Prostate gland (tissue), 2 donors: ENCODE data around the gene AGAP9. TPM values are rescaled to one million over a fixed set of nuclear protein-coding genes. Genes with fewer than 3 reads are reported as not detected.
A peak's percentile ranks its signal among the peaks of the same experiment; 100 is the strongest.
"Not testable (repeated sequence)": the region's sequence is repeated elsewhere in the genome, so short reads cannot be mapped to it uniquely, and the experiment has no call there.

Experiments
- DNase-seq: peaks from one replicate; pipeline ENCODE4 v3.0.0-alpha.2; 2019; ENCODE audit warnings: low spot score
- H3K27ac ChIP-seq, 2 donors: fragments of 200-600 bp; sonication (generic); 2 replicates each; pipeline ENCODE4 v1.5.1; 2017 to 2019
- H3K27me3 ChIP-seq: fragments of 200-600 bp; sonication (generic); replicated peaks from 2 replicates; pipeline ENCODE4 v1.5.1; 2019; ENCODE audit not compliant: insufficient read depth
- H3K36me3 ChIP-seq, 2 donors: fragments of 200-600 bp; sonication (generic); 1 replicate in 1 of 2; 2 replicates in 1 of 2; pipeline versions ENCODE4 v1.5.1 to v1.8.1; 2017 to 2019
- H3K4me1 ChIP-seq: fragments of 200-600 bp; sonication (generic); replicated peaks from 2 replicates; pipeline ENCODE4 v1.5.1; 2019
- H3K4me3 ChIP-seq, 2 donors: fragments of 200-600 bp; sonication (generic); 2 replicates each; pipeline ENCODE4 v1.5.1; 2017 to 2019
- H3K9me3 ChIP-seq: fragments of 200-600 bp; sonication (generic); 2 replicates; pipeline ENCODE4 v1.5.1; 2017
- POLR2A ChIP-seq: fragments of 450-650 bp; IDR thresholded peaks from one replicate; pipeline ENCODE4 v1.6.1; 2016; ENCODE audit warnings: antibody characterized with exemption, mild to moderate bottlenecking
- POLR2AphosphoS5 ChIP-seq: sonication (generic); formaldehyde crosslinking; IDR thresholded peaks from one replicate; pipeline ENCODE4 v1.6.1; 2017; ENCODE audit warnings: antibody characterized with exemption
- WGBS: methylation state at CpG from one replicate; pipeline ENCODE4 v1.1.5; 2018; 5-methylcytosine and 5-hydroxymethylcytosine counted together
- intact Hi-C: fragments of 100-400 bp; cut with DNase I; formaldehyde crosslinking; loops from one replicate; pipeline ENCODE4 v1.14.2; 2022
- total RNA-seq, 2 donors: library from RNA; depleted of rRNA; stranded (reverse); fragments of >200 nt; gene quantifications; one replicate each; pipeline ENCODE4 v1.1.0, GENCODE V29; 2016
- TF ChIP-seq, protein P1 (sequence below), 4 experiments: fragments of 200-600 bp in 2 of 4; fragments of 450-650 bp in 2 of 4; sonication (generic) in 2 of 4; IDR thresholded peaks; 1 replicate in 3 of 4; 2 replicates in 1 of 4; pipeline ENCODE4 v1.5.1; 2016 to 2019; ENCODE audit warnings: antibody characterized with exemption in 4 of 4, mild to moderate bottlenecking in 2 of 4, moderate library complexity in 2 of 4

The AGAP9 gene
- total RNA-seq, 2 donors from 2014 or later = 6.8 to 9.5 TPM

DNA sequence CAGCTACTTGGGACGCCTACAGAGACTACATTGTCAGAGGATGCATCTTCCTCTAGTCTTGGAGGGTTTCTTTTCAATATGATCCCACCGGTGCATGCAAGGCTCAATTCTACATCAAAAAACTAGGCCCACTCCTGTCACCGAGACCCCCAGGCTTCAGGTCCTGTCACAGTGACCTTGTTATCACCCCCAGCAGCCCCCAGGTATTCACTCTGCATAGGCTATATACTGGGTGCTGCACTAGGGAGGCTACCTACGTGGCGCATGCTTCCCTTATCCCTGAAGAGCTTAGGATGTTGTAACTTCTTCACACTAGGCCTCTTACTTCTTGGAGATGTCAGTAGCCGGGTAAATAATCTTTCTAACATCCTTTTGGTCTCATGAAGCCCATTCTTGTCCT is 31.1 kb upstream of the AGAP9 start:
- H3K27me3 ChIP-seq, H3K36me3 ChIP-seq, H3K4me3 ChIP-seq, H3K9me3 ChIP-seq, H3K27ac ChIP-seq, H3K4me1 ChIP-seq, DNase-seq, intact Hi-C loops: not testable (repeated sequence)
- WGBS = 75% methylated on average over 3 of the region's 6 CpGs

DNA sequence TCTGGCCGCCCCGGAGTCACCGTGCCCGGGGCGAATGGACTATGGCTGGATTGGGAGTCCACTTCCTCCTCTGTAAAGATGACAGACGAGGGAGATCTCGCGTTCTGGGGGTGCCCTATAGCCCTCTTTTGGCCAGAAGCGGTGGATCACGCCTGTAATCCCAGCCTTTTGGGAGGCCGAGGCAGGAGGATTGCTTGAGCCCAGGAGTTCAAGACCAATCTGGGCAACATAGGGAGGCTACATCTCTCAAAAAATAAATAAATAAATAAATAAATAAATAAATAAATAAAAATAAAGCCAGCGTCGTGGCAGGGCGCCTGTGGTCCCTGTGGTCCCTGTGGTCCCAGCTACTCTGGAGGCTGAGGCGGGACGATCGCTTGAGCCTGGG is 30.4 kb upstream of the AGAP9 start:
- intact Hi-C loops, H3K9me3 ChIP-seq, H3K36me3 ChIP-seq, H3K4me1 ChIP-seq, DNase-seq, H3K27me3 ChIP-seq: not testable (repeated sequence)
- 14% methylated on average over 8 of the region's 17 CpGs for WGBS
- Histone ChIP-seq H3K4me3 (peak overlapping the region; percentile 58 to 72), H3K27ac (peak overlapping the region; percentile 62 to 75)

DNA sequence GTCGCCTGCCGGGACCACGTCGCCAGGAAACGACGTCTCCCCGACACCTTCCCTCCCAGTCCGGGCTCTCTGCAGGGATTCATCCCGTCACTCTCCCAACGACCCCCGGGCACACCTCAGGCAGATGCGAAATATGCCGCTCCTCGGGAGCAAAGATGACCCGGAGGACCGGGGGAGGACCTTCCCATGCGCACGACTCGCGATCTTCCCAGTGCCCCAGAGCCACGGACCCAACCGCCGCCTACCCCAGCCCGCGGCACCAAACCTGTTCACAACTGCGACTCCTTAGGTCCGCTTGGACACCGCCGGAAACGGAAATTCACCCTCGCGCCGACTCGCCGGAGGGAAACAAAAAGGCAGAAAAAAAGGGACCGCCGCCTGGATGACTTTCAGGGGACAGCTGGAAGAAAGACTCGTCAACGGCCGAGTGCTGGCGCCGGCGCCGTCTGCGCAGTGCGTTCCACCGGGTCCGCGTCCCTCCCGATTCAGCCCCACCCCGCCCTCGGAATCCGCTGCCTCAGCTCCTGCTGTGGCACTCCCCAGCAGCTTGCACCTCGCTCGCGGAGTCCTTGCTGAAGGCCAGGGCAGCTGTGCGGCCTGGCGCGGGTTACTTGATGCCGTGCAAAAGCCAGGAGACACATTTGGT is 29.9 kb upstream of the AGAP9 start:
- WGBS = under 1% methylated on average over 25 of the region's 60 CpGs
- H3K9me3 ChIP-seq, H3K4me1 ChIP-seq, intact Hi-C loops, H3K36me3 ChIP-seq, H3K27me3 ChIP-seq: not testable (repeated sequence)
- H3K27ac ChIP-seq = peak overlapping the region; percentile 75
- peak; percentile 68 for DNase-seq
- TF ChIP-seq, protein P1, sequence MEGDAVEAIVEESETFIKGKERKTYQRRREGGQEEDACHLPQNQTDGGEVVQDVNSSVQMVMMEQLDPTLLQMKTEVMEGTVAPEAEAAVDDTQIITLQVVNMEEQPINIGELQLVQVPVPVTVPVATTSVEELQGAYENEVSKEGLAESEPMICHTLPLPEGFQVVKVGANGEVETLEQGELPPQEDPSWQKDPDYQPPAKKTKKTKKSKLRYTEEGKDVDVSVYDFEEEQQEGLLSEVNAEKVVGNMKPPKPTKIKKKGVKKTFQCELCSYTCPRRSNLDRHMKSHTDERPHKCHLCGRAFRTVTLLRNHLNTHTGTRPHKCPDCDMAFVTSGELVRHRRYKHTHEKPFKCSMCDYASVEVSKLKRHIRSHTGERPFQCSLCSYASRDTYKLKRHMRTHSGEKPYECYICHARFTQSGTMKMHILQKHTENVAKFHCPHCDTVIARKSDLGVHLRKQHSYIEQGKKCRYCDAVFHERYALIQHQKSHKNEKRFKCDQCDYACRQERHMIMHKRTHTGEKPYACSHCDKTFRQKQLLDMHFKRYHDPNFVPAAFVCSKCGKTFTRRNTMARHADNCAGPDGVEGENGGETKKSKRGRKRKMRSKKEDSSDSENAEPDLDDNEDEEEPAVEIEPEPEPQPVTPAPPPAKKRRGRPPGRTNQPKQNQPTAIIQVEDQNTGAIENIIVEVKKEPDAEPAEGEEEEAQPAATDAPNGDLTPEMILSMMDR (IDR thresholded peaks at IDR 0.05) = peak in 1 of 4 experiments; percentile 10
- TF ChIP-seq POLR2A = peak; percentile 50
- TF ChIP-seq POLR2AphosphoS5 = peak; percentile 30
- H3K4me3 ChIP-seq = peak overlapping the region; percentile 58 to 72

DNA sequence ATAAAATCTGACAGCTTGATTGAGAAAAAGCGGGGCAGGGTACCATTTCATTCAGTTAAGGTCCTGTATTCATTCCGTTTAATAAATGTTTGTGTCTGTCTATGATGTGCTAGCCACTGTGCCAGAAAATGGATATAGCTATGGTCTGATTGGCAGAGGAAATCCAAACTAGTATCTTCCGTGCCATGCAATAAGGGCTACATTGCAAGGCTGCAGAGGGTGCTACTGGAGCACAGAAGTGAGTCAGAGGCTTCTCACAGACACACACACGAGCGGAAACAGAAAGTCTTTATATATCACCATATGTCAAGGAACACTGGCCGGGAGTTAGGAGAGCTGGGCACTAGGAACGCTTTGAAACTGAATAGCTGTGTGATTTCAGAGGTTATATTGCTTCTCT is 29.3 kb upstream of the AGAP9 start:
- H3K9me3 ChIP-seq, intact Hi-C loops, H3K27me3 ChIP-seq, H3K4me1 ChIP-seq, H3K36me3 ChIP-seq: not testable (repeated sequence)
- Histone ChIP-seq H3K27ac (peak overlapping the region; percentile 75), H3K4me3 (peak overlapping the region; percentile 58 to 72)
- 10% methylated on average over 7 of the region's 7 CpGs for WGBS
- peak; percentile 5 for DNase-seq

DNA sequence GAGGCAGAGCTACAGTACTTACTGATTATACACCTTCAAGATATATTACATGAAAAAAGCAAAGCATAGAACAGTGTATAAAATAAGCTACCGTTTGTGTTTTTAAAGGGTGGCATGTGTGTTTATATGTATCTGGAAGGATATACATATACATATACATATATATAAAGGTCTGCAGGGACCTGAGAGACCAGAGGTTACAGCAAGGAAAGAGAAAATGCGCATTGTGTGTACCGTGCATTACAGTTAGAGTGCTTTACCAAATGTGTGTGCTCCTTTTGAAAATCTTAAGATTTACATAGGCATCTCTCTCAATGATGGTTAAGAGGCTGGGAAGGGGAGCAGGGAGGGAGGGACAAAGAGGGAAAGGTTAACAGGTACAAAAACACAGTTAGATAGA is 23.8 kb upstream of the AGAP9 start:
- H3K27me3 ChIP-seq, DNase-seq, intact Hi-C loops, H3K36me3 ChIP-seq, H3K9me3 ChIP-seq, H3K4me3 ChIP-seq, H3K27ac ChIP-seq, H3K4me1 ChIP-seq: not testable (repeated sequence)
- no CpG with 5 or more reads among the region's 3 CpGs for WGBS

DNA sequence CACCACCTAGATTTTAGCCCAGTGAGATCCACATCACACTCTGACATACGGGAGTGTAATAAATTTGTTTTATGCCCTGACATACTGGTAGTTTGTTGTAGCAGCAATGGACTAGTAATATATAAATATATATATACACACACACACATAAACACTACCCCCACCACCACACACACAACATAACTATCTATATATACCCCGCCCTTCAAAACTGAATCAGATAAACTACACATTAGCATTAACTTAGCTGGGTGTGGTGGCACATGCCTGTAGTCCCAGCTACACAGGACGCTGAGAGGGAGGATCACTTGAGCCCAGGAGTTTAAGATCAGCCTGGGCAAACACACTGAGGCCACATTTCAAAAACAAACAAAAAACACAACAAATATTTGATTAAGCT is 13.0 kb upstream of the AGAP9 start:
- H3K27me3 ChIP-seq, intact Hi-C loops: not testable (repeated sequence)
- 62% methylated on average over 2 of the region's 3 CpGs for WGBS

DNA sequence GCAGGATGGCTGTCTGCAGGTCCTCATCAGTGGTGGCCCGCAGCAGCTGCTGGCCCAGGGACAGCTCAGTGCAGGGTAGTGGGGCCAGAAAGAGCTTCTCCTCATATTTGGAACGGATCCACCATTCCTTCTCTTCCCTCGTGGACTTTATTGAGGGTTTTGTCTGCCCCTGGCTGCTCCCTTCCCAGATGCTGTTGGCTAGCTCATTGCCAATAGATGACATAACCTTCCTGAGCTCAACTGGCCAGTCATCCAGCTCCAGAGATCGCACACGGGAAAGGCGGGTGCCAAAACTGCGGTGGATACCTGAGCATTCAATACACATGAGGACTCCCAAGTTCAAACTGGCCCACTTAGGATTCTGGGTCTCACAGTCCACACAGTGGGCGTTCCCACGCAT is 21.1 kb downstream of the AGAP9 start:
- H3K27ac ChIP-seq, H3K4me3 ChIP-seq, H3K36me3 ChIP-seq, DNase-seq, H3K27me3 ChIP-seq, H3K4me1 ChIP-seq, H3K9me3 ChIP-seq, intact Hi-C loops: not testable (repeated sequence)
- 89% methylated on average over 5 of the region's 9 CpGs for WGBS

More for the DNA sequence above, 13.0 kb upstream of the AGAP9 start:
- not testable (repeated sequence) for H3K27ac ChIP-seq, H3K9me3 ChIP-seq, H3K4me1 ChIP-seq, H3K36me3 ChIP-seq, DNase-seq, H3K4me3 ChIP-seq

DNA sequence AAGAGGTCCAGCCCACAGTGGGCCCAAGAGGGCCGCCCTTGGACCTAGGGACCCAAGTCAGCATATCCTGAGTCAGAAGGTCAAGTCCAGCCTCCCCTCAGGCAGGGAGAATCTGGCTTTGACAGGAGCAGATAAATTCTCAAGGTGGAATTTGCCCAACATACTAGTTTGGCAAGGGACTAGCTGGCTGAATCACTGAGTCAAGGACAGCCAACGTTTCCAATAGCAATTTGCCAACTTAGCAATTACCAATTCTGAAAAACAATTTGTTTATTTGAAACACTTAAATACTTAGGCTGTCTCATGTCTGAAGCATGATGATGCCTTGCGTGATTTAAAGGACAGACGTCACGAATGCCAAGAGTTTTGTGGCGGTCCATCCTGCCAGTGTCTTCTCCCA is 29.2 kb downstream of the AGAP9 start:
- DNase-seq, H3K27me3 ChIP-seq, H3K4me3 ChIP-seq, H3K27ac ChIP-seq, intact Hi-C loops, H3K9me3 ChIP-seq, H3K4me1 ChIP-seq, H3K36me3 ChIP-seq: not testable (repeated sequence)
- WGBS = no CpG with 5 or more reads among the region's 6 CpGs

DNA sequence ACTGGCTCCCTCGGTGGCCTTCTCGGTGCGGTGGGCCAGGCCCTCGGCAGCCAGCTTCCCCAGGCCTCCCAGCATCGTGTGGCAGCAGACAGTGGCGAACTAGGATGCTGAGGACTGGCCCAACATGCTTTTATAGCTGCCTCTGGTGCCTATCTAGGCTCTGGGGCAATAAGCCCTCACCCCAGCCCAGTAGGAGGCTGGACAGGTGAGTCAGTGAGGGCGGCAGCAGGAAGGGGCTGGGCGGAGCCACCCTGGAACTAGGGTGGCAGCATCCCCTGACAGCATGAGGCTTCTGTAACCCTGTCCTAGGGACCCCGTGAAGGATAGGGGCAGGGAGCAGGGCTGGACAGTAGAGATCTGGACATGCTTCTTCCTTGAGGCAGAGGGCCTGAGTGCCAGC is 31.8 kb downstream of the AGAP9 start, which contains the start of gene FAM25G:
Gene FAM25G, minus strand, starts transcription at position 101 of the 400 bp plus-strand sequence. Its CDS starts 26 bp downstream, at position 75.
- H3K27me3 ChIP-seq, DNase-seq, H3K4me3 ChIP-seq, H3K9me3 ChIP-seq, intact Hi-C loops, H3K36me3 ChIP-seq, H3K4me1 ChIP-seq, H3K27ac ChIP-seq: not testable (repeated sequence)
- no CpG with 5 or more reads among the region's 9 CpGs for WGBS

DNA sequence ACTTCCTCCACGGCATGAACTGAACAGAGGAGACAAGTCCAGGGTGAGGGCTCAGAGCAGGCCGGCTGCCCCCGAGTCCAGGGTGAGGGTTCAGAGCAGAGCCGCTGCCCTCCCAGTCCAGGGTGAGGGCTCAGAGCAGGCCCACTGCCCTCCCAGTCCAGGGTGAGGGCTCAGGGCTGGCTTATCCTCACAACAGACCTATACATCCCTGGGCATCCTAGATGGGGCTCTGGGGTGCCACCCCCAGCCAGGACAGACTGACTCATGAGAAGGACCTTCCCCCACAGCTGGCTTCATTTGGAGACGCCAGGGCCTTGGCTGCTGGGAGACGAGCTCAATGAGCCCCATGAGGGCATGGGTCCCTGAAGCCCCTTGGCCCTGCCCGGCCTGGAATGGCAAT is 33.8 kb downstream of the AGAP9 start:
- H3K27ac ChIP-seq, H3K4me3 ChIP-seq, DNase-seq, H3K27me3 ChIP-seq, H3K9me3 ChIP-seq, H3K36me3 ChIP-seq, intact Hi-C loops, H3K4me1 ChIP-seq: not testable (repeated sequence)
- WGBS = no CpG with 5 or more reads among the region's 7 CpGs

DNA sequence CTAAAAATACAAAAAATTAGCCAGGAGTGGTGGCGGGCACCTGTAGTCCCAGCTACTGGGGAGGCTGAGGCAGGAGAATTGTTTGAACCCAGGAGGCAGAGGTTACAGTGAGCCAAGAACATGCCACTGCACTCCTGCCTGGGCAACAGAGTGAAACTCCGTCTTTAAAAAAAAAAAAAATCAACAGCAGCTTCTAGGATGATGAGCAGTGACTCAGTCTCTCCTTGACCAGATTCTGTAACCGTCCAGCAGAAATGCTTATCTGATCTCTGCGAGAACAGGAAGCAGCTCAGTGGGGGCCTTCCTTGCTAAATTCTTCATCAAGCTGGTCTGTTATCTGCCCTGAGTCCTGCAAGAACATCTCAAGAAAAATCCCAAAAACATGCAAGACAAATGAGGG is 37.5 kb downstream of the AGAP9 start:
- H3K4me1 ChIP-seq, H3K27ac ChIP-seq, H3K9me3 ChIP-seq, H3K36me3 ChIP-seq, intact Hi-C loops, H3K27me3 ChIP-seq, DNase-seq, H3K4me3 ChIP-seq: not testable (repeated sequence)
- WGBS = 64% methylated on average over 2 of the region's 4 CpGs

DNA sequence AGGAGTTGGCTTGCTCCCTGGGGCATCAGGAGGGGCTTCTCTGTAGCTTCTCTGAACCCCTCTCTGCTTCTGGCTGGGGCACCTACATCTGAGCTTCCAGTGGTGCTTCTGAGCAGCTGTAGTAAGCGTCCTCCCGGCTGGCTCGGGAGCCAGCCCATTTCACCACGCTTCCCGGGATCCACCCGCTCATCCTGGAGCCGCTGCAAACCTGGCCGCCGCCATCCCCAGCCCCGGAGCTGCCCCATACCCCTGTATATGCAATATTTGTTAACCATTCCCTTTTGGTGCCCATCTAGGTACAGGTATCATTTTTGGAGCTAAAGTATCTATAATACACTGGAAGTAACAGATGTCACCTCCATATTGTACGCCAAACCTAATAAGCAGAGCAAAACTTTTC is 38.7 kb downstream of the AGAP9 start:
- intact Hi-C loops, H3K27me3 ChIP-seq, H3K36me3 ChIP-seq, H3K9me3 ChIP-seq, H3K4me1 ChIP-seq, H3K4me3 ChIP-seq, H3K27ac ChIP-seq, DNase-seq: not testable (repeated sequence)
- 93% methylated on average over 11 of the region's 11 CpGs for WGBS
